Measurements from ENCODE around the gene PPP6R3.
A peak's percentile ranks its signal among the peaks of the same experiment; 100 is the strongest.

- TF ChIP-seq CTCF (conservative IDR thresholded peaks at IDR 0.05; ENCODE audit: low read length) (peak; percentile 86), EZH2phosphoT487 (IDR thresholded peaks at IDR 0.05; ENCODE audit: borderline replicate concordance) (no peak)
These were observed 172.2 kb downstream of the PPP6R3 start for GRCh38 chr11:68632802-68633201.

Measured in Loucy (cell line).